ENCODE results near the gene SNX27.
"Not testable (repeated sequence)": the region's sequence is repeated elsewhere in the genome, so short reads cannot be mapped to it uniquely, and the experiment has no call there.

The SNX27 gene

DNA sequence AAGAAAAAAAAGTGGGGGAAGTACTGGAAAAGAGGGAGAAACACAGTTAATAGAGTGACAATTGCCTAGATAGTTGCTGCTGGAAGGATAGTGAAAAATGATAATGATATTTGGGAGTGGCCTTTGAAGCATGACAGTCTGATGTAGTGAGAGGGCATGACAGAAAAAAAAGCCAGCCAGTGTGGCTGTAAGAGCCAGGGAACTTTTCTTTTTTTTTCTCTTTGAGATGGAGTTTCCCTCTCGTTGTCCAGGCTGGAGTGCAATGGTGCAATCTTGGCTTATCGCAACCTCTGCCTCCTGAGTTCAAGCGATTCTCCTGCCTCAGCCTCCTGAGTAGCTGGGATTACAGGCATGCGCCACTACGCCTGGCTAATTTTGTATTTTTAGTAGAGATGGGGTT lies 9.3 kb upstream of the SNX27 start:
- not testable (repeated sequence) for DNase-seq (ENCODE audit: extremely low read depth in 1 of 2, low read depth in 1 of 2)

GRCh38 chr1:151604291-151604690 lies 7.6 kb upstream of the SNX27 start:
- no peak for DNase-seq (ENCODE audit: extremely low read depth in 1 of 2, low read depth in 1 of 2)

DNA sequence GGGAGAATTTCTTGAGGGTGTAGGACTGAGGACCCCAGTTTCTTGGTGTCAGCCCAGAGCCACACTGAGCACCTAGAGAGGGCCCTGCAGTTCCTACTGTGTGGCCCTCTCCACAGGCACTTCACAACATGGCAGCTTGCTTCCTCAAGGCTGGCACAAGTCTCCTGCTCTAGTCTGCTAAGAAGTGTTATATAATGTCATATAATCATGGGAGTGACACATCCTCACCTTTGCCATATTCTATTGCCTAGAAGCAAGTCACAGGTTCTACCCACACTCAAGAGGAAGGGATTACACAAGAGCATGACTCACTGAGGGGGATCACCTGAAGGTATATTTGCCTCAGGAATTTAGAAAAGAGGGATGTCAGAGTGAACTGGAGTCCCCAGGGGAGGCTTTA lies 5.5 kb upstream of the SNX27 start:
- no peak for DNase-seq (ENCODE audit: extremely low read depth in 1 of 2, low read depth in 1 of 2)

DNA sequence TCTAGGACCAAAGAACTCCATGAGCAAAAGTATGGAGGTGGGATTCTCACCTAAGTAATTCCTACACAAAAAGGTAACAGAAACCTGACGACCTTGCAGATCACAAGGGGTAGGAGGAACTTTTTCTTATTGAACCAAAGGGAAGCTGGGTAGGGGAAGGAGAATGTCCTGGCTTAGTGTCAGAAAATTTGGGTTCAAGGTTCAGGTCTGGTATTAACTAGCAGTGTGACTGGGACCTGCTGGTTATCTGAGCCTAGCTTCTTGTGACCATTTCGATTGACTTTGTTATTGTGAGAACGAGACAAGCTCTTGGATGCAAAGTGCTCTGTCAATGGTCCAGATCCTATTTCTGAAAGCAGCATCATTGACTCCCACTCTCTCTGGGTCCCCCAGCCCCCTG lies 5.0 kb upstream of the SNX27 start:
- DNase-seq (ENCODE audit: extremely low read depth in 1 of 2, low read depth in 1 of 2): no peak

- DNase-seq (ENCODE audit: extremely low read depth in 1 of 2, low read depth in 1 of 2): no peak
Observed at GRCh38 chr1:151610142-151610541, 1.7 kb upstream of the SNX27 start.

DNA sequence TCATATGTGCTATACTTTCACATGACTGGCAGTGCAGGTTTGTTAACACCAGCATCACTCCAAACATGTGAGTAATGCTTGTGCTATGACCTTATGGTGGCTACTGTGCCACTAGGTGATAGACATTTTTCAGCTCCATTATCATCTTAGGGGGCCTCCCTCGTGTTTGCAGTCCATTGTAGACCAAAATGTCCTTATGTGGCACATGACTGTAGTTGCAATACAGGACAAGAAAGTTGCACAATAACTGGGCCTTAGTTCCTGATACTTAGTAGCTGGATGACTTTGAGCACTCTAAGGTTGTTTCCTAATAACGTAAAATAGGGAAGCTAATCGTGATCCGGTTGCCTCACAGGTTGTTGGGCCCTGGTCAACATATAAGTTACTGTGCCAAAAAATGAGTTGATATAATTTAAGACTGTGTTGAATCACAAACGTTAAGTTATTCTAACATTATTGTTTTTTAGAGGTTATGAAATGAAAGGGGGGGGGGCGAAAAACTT lies 511 bp upstream of the SNX27 start:
- no peak for DNase-seq (ENCODE audit: extremely low read depth in 1 of 2, low read depth in 1 of 2)

GRCh38 chr1:151612501-151613281 lies 841 bp downstream of the SNX27 start:
- peak; percentile 7 to 19 for DNase-seq (ENCODE audit: extremely low read depth in 1 of 2, low read depth in 1 of 2)

- DNase-seq (ENCODE audit: extremely low read depth in 1 of 2, low read depth in 1 of 2): no peak
Observed at GRCh38 chr1:151613282-151613780, 1.5 kb downstream of the SNX27 start.

DNA sequence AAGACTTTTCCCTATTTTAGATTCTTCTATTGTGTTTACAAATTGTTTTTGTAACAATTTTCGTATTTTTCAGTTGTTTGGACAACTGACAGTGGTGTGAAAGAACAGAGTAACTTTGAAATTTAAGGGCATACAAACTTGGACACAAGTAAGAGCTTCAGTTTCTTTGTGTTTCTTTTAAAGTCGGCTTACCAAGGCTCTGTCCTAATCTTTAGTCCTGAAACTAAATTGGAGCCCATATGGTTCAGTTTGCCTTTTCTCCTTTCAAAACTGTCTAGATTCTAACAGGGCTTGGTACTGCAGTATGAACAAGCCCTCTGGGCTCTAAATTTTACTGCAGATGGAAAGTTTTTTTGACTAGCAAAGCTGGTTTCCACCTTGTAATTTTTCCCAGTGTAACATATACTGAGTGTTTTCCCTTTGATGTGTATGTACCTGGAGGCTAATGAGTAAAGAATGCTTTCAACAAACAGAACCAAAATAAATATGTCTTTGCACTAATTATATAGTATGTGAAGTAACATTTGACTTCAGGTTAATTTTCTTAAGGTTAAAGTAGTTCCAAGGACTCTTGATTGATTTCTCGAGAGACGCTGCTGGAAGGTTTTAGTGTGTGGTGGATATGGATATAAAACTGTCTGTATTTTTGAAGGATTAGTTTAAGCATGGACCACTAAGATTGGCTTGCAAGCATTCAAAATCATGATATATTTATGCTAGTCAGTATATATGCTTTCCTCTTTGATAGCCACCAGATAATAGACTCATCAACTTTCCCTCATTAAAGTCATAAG lies 4.1 kb downstream of the SNX27 start:
- DNase-seq (ENCODE audit: extremely low read depth in 1 of 2, low read depth in 1 of 2): no peak

GRCh38 chr1:151616505-151616849 lies 4.6 kb downstream of the SNX27 start:
- no peak for DNase-seq (ENCODE audit: extremely low read depth in 1 of 2, low read depth in 1 of 2)

GRCh38 chr1:151618003-151618402 lies 6.2 kb downstream of the SNX27 start:
- DNase-seq (ENCODE audit: extremely low read depth in 1 of 2, low read depth in 1 of 2): no peak

GRCh38 chr1:151618470-151618869 lies 6.6 kb downstream of the SNX27 start:
- DNase-seq (ENCODE audit: extremely low read depth in 1 of 2, low read depth in 1 of 2): no peak

GRCh38 chr1:151618996-151619395 lies 7.1 kb downstream of the SNX27 start:
- DNase-seq (ENCODE audit: extremely low read depth in 1 of 2, low read depth in 1 of 2): not testable (repeated sequence)

GRCh38 chr1:151619489-151620093 lies 7.7 kb downstream of the SNX27 start:
- no peak for DNase-seq (ENCODE audit: extremely low read depth in 1 of 2, low read depth in 1 of 2)

- no peak for DNase-seq (ENCODE audit: extremely low read depth in 1 of 2, low read depth in 1 of 2)
Observed at GRCh38 chr1:151620286-151620685, 8.4 kb downstream of the SNX27 start.

- DNase-seq (ENCODE audit: extremely low read depth in 1 of 2, low read depth in 1 of 2): no peak
Observed at GRCh38 chr1:151621351-151621750, 9.5 kb downstream of the SNX27 start.

DNA sequence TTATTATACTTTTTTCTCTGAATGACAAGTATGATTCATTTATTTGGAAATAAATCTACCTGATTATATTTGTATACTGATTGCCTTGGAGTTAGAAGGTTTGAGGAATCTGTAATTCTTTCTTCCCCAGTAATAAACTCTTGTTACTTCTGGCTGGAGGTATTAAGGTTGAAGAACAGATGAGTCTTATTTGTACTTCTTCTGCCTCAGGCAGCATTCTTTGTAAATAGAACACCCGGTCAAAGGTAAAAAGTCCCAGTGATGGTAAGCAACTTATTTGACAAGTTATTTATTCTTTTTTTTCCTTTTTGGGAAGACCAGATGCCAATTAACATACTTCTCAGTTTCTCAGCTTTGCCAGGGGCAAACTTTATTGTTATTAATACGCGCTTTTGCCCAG lies 12.9 kb downstream of the SNX27 start:
- no peak for DNase-seq (ENCODE audit: extremely low read depth in 1 of 2, low read depth in 1 of 2)

- DNase-seq (ENCODE audit: extremely low read depth in 1 of 2, low read depth in 1 of 2): no peak
Observed at GRCh38 chr1:151626740-151627334, 15.0 kb downstream of the SNX27 start.

DNA sequence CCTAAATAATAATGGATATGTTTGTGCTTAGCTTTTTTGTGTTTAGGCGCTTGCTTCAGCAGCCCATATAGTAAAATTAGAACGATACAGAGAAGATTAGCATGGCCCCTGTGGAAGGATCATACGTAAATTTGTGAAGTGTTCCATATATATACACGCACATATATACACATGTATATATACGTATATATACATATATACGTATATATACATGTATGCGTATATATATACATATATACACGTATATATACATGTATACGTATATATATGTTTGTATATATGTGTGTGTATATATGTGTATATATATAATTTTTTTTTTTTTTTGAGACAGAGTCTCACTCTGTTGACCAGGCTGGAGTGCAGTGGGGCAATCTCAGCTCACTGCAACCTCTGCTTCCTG lies 17.4 kb downstream of the SNX27 start:
- DNase-seq (ENCODE audit: extremely low read depth in 1 of 2, low read depth in 1 of 2): no peak

DNA sequence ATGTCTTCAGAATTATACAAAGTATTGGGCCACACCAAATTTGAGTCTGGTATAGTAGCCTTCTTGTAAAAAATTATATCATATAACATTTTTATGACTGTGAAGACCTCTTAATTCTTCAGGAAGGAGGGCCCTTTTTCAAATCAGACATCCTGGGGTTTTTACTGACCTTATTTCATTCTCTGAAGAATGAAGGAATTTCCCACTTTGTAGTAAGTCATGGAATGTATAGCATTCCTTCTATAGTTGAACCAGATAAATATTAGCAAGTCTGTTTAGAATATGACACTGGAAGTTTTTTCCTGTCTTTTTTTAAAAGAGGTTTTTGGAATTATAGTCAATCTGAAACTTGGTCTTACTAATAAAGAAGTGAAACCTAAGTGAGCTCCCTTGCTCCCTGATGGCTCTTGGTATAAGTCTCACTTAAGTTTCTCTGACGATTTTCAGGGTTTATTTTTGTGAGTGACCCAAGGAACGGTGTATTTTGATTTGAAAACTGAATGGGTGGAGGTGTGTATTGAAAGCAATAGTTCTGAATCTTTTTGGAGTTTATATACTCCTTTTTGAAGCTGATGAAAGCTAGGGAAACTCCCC lies 23.7 kb downstream of the SNX27 start:
- DNase-seq (ENCODE audit: extremely low read depth in 1 of 2, low read depth in 1 of 2): no peak

All from stimulated activated CD8-positive, alpha-beta memory T cell treated with anti-CD3 and anti-CD28 coated beads, Interleukin-7, amount 100 ng/mL, for 48 hours (primary cell).